ENCODE data around the gene SIL1.

The SIL1 gene

GRCh38 chr5:138912093-138912492 lies 286.1 kb downstream of the SIL1 start:
- H3K9ac ChIP-seq (ENCODE audit: low read length in 2 of 2), result no peak overlapping the region
- no peaks in the 10 kb centered on the region for H3K27me3 ChIP-seq (ENCODE audit: control insufficient read depth in 1 of 2, insufficient read depth in 2 of 2, low read length in 2 of 2)
- peaks cover 3 to 10% of the 10 kb centered on the region in 2 donors for H3K36me3 ChIP-seq (ENCODE audit: control insufficient read depth in 2 of 2, insufficient read depth in 2 of 2, low read length in 2 of 2)
- no peaks in the 10 kb centered on the region for H3K4me1 ChIP-seq (ENCODE audit: control insufficient read depth, insufficient read depth, low read length)
- H3K9me3 ChIP-seq (ENCODE audit: control insufficient read depth in 2 of 2, low read length in 2 of 2), result no peaks in the 10 kb centered on the region
- no peak overlapping the region for H3K27ac ChIP-seq (ENCODE audit: low read length)
- H3K4me3 ChIP-seq (ENCODE audit: low read length in 2 of 2), result no peak overlapping the region

- no peaks in the 10 kb centered on the region for H3K4me1 ChIP-seq (ENCODE audit: control insufficient read depth, insufficient read depth, low read length)
- H3K9ac ChIP-seq (ENCODE audit: low read length in 2 of 2), result no peak overlapping the region
- no peaks in the 10 kb centered on the region for H3K27me3 ChIP-seq (ENCODE audit: control insufficient read depth in 1 of 2, insufficient read depth in 2 of 2, low read length in 2 of 2)
- no peaks in the 10 kb centered on the region for H3K9me3 ChIP-seq (ENCODE audit: control insufficient read depth in 2 of 2, low read length in 2 of 2)
- H3K27ac ChIP-seq (ENCODE audit: low read length), result no peak overlapping the region
- peaks cover 7 to 10% of the 10 kb centered on the region in 2 donors for H3K36me3 ChIP-seq (ENCODE audit: control insufficient read depth in 2 of 2, insufficient read depth in 2 of 2, low read length in 2 of 2)
- no peak overlapping the region for H3K4me3 ChIP-seq (ENCODE audit: low read length in 2 of 2)
Observed at GRCh38 chr5:138911441-138911840, 286.7 kb downstream of the SIL1 start.

- Histone ChIP-seq H3K9me3 (ENCODE audit: control insufficient read depth in 2 of 2, low read length in 2 of 2) (no peaks in the 10 kb centered on the region), H3K27ac (ENCODE audit: low read length) (no peak overlapping the region), H3K4me1 (ENCODE audit: control insufficient read depth, insufficient read depth, low read length) (no peaks in the 10 kb centered on the region), H3K4me3 (ENCODE audit: low read length in 2 of 2) (no peak overlapping the region), H3K9ac (ENCODE audit: low read length in 2 of 2) (no peak overlapping the region), H3K36me3 (ENCODE audit: control insufficient read depth in 2 of 2, insufficient read depth in 2 of 2, low read length in 2 of 2) (peaks cover 12 to 16% of the 10 kb centered on the region in 2 donors), H3K27me3 (ENCODE audit: control insufficient read depth in 1 of 2, insufficient read depth in 2 of 2, low read length in 2 of 2) (no peaks in the 10 kb centered on the region)
Observed at GRCh38 chr5:138910546-138911185, 287.5 kb downstream of the SIL1 start.

GRCh38 chr5:138909734-138910133 lies 288.4 kb downstream of the SIL1 start:
- Histone ChIP-seq H3K4me3 (ENCODE audit: low read length in 2 of 2) (no peak overlapping the region), H3K9ac (ENCODE audit: low read length in 2 of 2) (no peak overlapping the region), H3K36me3 (ENCODE audit: control insufficient read depth in 2 of 2, insufficient read depth in 2 of 2, low read length in 2 of 2) (peaks cover 15 to 19% of the 10 kb centered on the region in 2 donors), H3K9me3 (ENCODE audit: control insufficient read depth in 2 of 2, low read length in 2 of 2) (no peaks in the 10 kb centered on the region), H3K27ac (ENCODE audit: low read length) (no peak overlapping the region), H3K27me3 (ENCODE audit: control insufficient read depth in 1 of 2, insufficient read depth in 2 of 2, low read length in 2 of 2) (no peaks in the 10 kb centered on the region), H3K4me1 (ENCODE audit: control insufficient read depth, insufficient read depth, low read length) (no peaks in the 10 kb centered on the region)

GRCh38 chr5:138905541-138905940 lies 292.6 kb downstream of the SIL1 start:
- Histone ChIP-seq H3K4me1 (ENCODE audit: control insufficient read depth, insufficient read depth, low read length) (no peaks in the 10 kb centered on the region), H3K4me3 (ENCODE audit: low read length in 2 of 2) (no peak overlapping the region), H3K27ac (ENCODE audit: low read length) (no peak overlapping the region), H3K36me3 (ENCODE audit: control insufficient read depth in 2 of 2, insufficient read depth in 2 of 2, low read length in 2 of 2) (peaks cover 23 to 24% of the 10 kb centered on the region in 2 donors), H3K9ac (ENCODE audit: low read length in 2 of 2) (no peak overlapping the region), H3K27me3 (ENCODE audit: control insufficient read depth in 1 of 2, insufficient read depth in 2 of 2, low read length in 2 of 2) (no peaks in the 10 kb centered on the region), H3K9me3 (ENCODE audit: control insufficient read depth in 2 of 2, low read length in 2 of 2) (no peaks in the 10 kb centered on the region)

- Histone ChIP-seq H3K9me3 (ENCODE audit: control insufficient read depth in 2 of 2, low read length in 2 of 2) (no peaks in the 10 kb centered on the region), H3K9ac (ENCODE audit: low read length in 2 of 2) (no peak overlapping the region), H3K36me3 (ENCODE audit: control insufficient read depth in 2 of 2, insufficient read depth in 2 of 2, low read length in 2 of 2) (peaks cover 22 to 23% of the 10 kb centered on the region in 2 donors), H3K27ac (ENCODE audit: low read length) (no peak overlapping the region), H3K27me3 (ENCODE audit: control insufficient read depth in 1 of 2, insufficient read depth in 2 of 2, low read length in 2 of 2) (no peaks in the 10 kb centered on the region), H3K4me1 (ENCODE audit: control insufficient read depth, insufficient read depth, low read length) (no peaks in the 10 kb centered on the region), H3K4me3 (ENCODE audit: low read length in 2 of 2) (no peak overlapping the region)
Observed at GRCh38 chr5:138903130-138903775, 294.9 kb downstream of the SIL1 start.

GRCh38 chr5:138901716-138902115 lies 296.5 kb downstream of the SIL1 start:
- H3K27me3 ChIP-seq (ENCODE audit: control insufficient read depth in 1 of 2, insufficient read depth in 2 of 2, low read length in 2 of 2), result no peaks in the 10 kb centered on the region
- no peak overlapping the region for H3K27ac ChIP-seq (ENCODE audit: low read length)
- H3K9me3 ChIP-seq (ENCODE audit: control insufficient read depth in 2 of 2, low read length in 2 of 2), result no peaks in the 10 kb centered on the region
- H3K4me3 ChIP-seq (ENCODE audit: low read length in 2 of 2), result no peak overlapping the region
- H3K36me3 ChIP-seq (ENCODE audit: control insufficient read depth in 2 of 2, insufficient read depth in 2 of 2, low read length in 2 of 2), result peaks cover 18 to 19% of the 10 kb centered on the region in 2 donors
- H3K4me1 ChIP-seq (ENCODE audit: control insufficient read depth, insufficient read depth, low read length), result no peaks in the 10 kb centered on the region
- no peak overlapping the region for H3K9ac ChIP-seq (ENCODE audit: low read length in 2 of 2)

- Histone ChIP-seq H3K9ac (ENCODE audit: low read length in 2 of 2) (no peak overlapping the region), H3K27me3 (ENCODE audit: control insufficient read depth in 1 of 2, insufficient read depth in 2 of 2, low read length in 2 of 2) (no peaks in the 10 kb centered on the region), H3K9me3 (ENCODE audit: control insufficient read depth in 2 of 2, low read length in 2 of 2) (no peaks in the 10 kb centered on the region), H3K27ac (ENCODE audit: low read length) (no peak overlapping the region), H3K36me3 (ENCODE audit: control insufficient read depth in 2 of 2, insufficient read depth in 2 of 2, low read length in 2 of 2) (peaks cover 9 to 12% of the 10 kb centered on the region in 2 donors), H3K4me3 (ENCODE audit: low read length in 2 of 2) (no peak overlapping the region), H3K4me1 (ENCODE audit: control insufficient read depth, insufficient read depth, low read length) (no peaks in the 10 kb centered on the region)
Observed at GRCh38 chr5:138900281-138900965, 297.7 kb downstream of the SIL1 start.

- no peak overlapping the region for H3K27ac ChIP-seq (ENCODE audit: low read length)
- H3K9ac ChIP-seq (ENCODE audit: low read length in 2 of 2), result no peak overlapping the region
- no peaks in the 10 kb centered on the region for H3K27me3 ChIP-seq (ENCODE audit: control insufficient read depth in 1 of 2, insufficient read depth in 2 of 2, low read length in 2 of 2)
- H3K36me3 ChIP-seq (ENCODE audit: control insufficient read depth in 2 of 2, insufficient read depth in 2 of 2, low read length in 2 of 2), result peaks cover 4 to 7% of the 10 kb centered on the region in 2 donors
- no peaks in the 10 kb centered on the region for H3K4me1 ChIP-seq (ENCODE audit: control insufficient read depth, insufficient read depth, low read length)
- no peaks in the 10 kb centered on the region for H3K9me3 ChIP-seq (ENCODE audit: control insufficient read depth in 2 of 2, low read length in 2 of 2)
- H3K4me3 ChIP-seq (ENCODE audit: low read length in 2 of 2), result no peak overlapping the region
Observed at GRCh38 chr5:138898742-138899141, 299.4 kb downstream of the SIL1 start.

GRCh38 chr5:138898299-138898698 lies 299.9 kb downstream of the SIL1 start:
- Histone ChIP-seq H3K9ac (ENCODE audit: low read length in 2 of 2) (no peak overlapping the region), H3K36me3 (ENCODE audit: control insufficient read depth in 2 of 2, insufficient read depth in 2 of 2, low read length in 2 of 2) (peaks cover 0 to 4% of the 10 kb centered on the region in 2 donors), H3K27me3 (ENCODE audit: control insufficient read depth in 1 of 2, insufficient read depth in 2 of 2, low read length in 2 of 2) (no peaks in the 10 kb centered on the region), H3K9me3 (ENCODE audit: control insufficient read depth in 2 of 2, low read length in 2 of 2) (no peaks in the 10 kb centered on the region), H3K27ac (ENCODE audit: low read length) (no peak overlapping the region), H3K4me1 (ENCODE audit: control insufficient read depth, insufficient read depth, low read length) (no peaks in the 10 kb centered on the region), H3K4me3 (ENCODE audit: low read length in 2 of 2) (no peak overlapping the region)

Data from stomach smooth muscle (tissue), 2 donors.